ENCODE results near the gene ERF.

The ERF gene

GRCh38 chr19:42254850-42255765 lies at the start of gene ERF:
TSS of gene ERF (minus strand) at chr19:42255128. CDS start at chr19:42254999, 129 bp downstream.
- ATAC-seq = peak; percentile 84
- Mint-ChIP-seq H3K4me1 (peaks cover 37% of the 10 kb centered on the region), H3K9me3 (no peaks in the 10 kb centered on the region), H3K4me3 (peak within 1 kb of the TSS; percentile 81 to 86), H3K27ac (peak within 1 kb of the TSS; percentile 85 to 96), H3K27me3 (no peaks in the 10 kb centered on the region)
- DNase-seq = peak; percentile 93 to 96

GRCh38 chr19:42303876-42304275 lies 48.9 kb upstream of the ERF start:
- no peak for DNase-seq
- H3K9me3 Mint-ChIP-seq = no peaks in the 10 kb centered on the region
- ATAC-seq = no peak
- H3K27me3 Mint-ChIP-seq = no peaks in the 10 kb centered on the region
- no peak overlapping the region for H3K4me3 Mint-ChIP-seq
- H3K27ac Mint-ChIP-seq = peak overlapping the region in 1 of 2 donors; percentile 5
- H3K4me1 Mint-ChIP-seq = peaks cover 29% of the 10 kb centered on the region

- ATAC-seq (no peak), DNase-seq (no peak)
- H3K27me3 Mint-ChIP-seq = no peaks in the 10 kb centered on the region
- H3K27ac Mint-ChIP-seq = peak overlapping the region in 1 of 2 donors; percentile 77
- H3K4me3 Mint-ChIP-seq = peak overlapping the region; percentile 92 to 98
- no peaks in the 10 kb centered on the region for H3K9me3 Mint-ChIP-seq
- peaks cover 29% of the 10 kb centered on the region for H3K4me1 Mint-ChIP-seq
These were observed 48.2 kb upstream of the ERF start for GRCh38 chr19:42303101-42303464.

- Mint-ChIP-seq H3K27me3 (no peaks in the 10 kb centered on the region), H3K4me1 (peaks cover 29% of the 10 kb centered on the region), H3K27ac (peak within 1 kb of the TSS; percentile 77 to 92), H3K4me3 (peak within 1 kb of the TSS; percentile 92 to 98), H3K9me3 (no peaks in the 10 kb centered on the region)
- DNase-seq (no peak), ATAC-seq (peak; percentile 45)
These were observed 46.8 kb upstream of the ERF start, which contains the start of gene PRR19 for GRCh38 chr19:42301646-42302203. TSS of gene PRR19 (plus strand) at chr19:42302132. CDS start at chr19:42309585, 7,453 bp downstream.

- DNase-seq (no peak), ATAC-seq (no peak)
- no peaks in the 10 kb centered on the region for H3K9me3 Mint-ChIP-seq
- no peaks in the 10 kb centered on the region for H3K27me3 Mint-ChIP-seq
- H3K27ac Mint-ChIP-seq = peak overlapping the region in 1 of 2 donors; percentile 13
- H3K4me1 Mint-ChIP-seq = peaks cover 18% of the 10 kb centered on the region
- no peak overlapping the region for H3K4me3 Mint-ChIP-seq
These were observed 42.1 kb upstream of the ERF start for GRCh38 chr19:42297039-42297438.

- peak; percentile 86 for DNase-seq
- peak overlapping the region in 1 of 2 donors; percentile 76 for H3K27ac Mint-ChIP-seq
- H3K27me3 Mint-ChIP-seq = no peaks in the 10 kb centered on the region
- no peak overlapping the region for H3K4me3 Mint-ChIP-seq
- H3K4me1 Mint-ChIP-seq = peaks cover 16% of the 10 kb centered on the region
- no peaks in the 10 kb centered on the region for H3K9me3 Mint-ChIP-seq
- ATAC-seq = peak; percentile 84
These were observed 41.0 kb upstream of the ERF start for GRCh38 chr19:42295831-42296525.

- peak overlapping the region in 1 of 2 donors; percentile 76 for H3K27ac Mint-ChIP-seq
- ATAC-seq (no peak), DNase-seq (no peak)
- peaks cover 15% of the 10 kb centered on the region for H3K4me1 Mint-ChIP-seq
- H3K4me3 Mint-ChIP-seq = no peak overlapping the region
- no peaks in the 10 kb centered on the region for H3K9me3 Mint-ChIP-seq
- H3K27me3 Mint-ChIP-seq = no peaks in the 10 kb centered on the region
These were observed 40.4 kb upstream of the ERF start for GRCh38 chr19:42295342-42295741.

GRCh38 chr19:42294471-42295137 lies 39.7 kb upstream of the ERF start:
- no peak for ATAC-seq
- no peak for DNase-seq
- Mint-ChIP-seq H3K4me3 (no peak overlapping the region), H3K27ac (no peak overlapping the region), H3K4me1 (peaks cover 15% of the 10 kb centered on the region), H3K9me3 (no peaks in the 10 kb centered on the region), H3K27me3 (no peaks in the 10 kb centered on the region)

GRCh38 chr19:42293948-42294347 lies 39.0 kb upstream of the ERF start:
- DNase-seq = no peak
- H3K4me3 Mint-ChIP-seq = no peak overlapping the region
- no peak for ATAC-seq
- H3K9me3 Mint-ChIP-seq = no peaks in the 10 kb centered on the region
- H3K27me3 Mint-ChIP-seq = no peaks in the 10 kb centered on the region
- H3K4me1 Mint-ChIP-seq = peaks cover 15% of the 10 kb centered on the region
- peak overlapping the region in 1 of 2 donors; percentile 3 for H3K27ac Mint-ChIP-seq

GRCh38 chr19:42293540-42293939 lies 38.6 kb upstream of the ERF start:
- no peaks in the 10 kb centered on the region for H3K27me3 Mint-ChIP-seq
- H3K27ac Mint-ChIP-seq = peak overlapping the region in 1 of 2 donors; percentile 89
- no peak overlapping the region for H3K4me3 Mint-ChIP-seq
- ATAC-seq (no peak), DNase-seq (no peak)
- peaks cover 16% of the 10 kb centered on the region for H3K4me1 Mint-ChIP-seq
- no peaks in the 10 kb centered on the region for H3K9me3 Mint-ChIP-seq

- DNase-seq (no peak), ATAC-seq (no peak)
- H3K4me3 Mint-ChIP-seq = no peak overlapping the region
- peaks cover 20% of the 10 kb centered on the region for H3K4me1 Mint-ChIP-seq
- no peak overlapping the region for H3K27ac Mint-ChIP-seq
- H3K27me3 Mint-ChIP-seq = no peaks in the 10 kb centered on the region
- no peaks in the 10 kb centered on the region for H3K9me3 Mint-ChIP-seq
These were observed 38.0 kb upstream of the ERF start for GRCh38 chr19:42292963-42293362.

GRCh38 chr19:42292042-42292960 lies 37.4 kb upstream of the ERF start:
- H3K4me1 Mint-ChIP-seq = peaks cover 20% of the 10 kb centered on the region
- ATAC-seq (no peak), DNase-seq (no peak)
- H3K27ac Mint-ChIP-seq = peak overlapping the region in 1 of 2 donors; percentile 48
- H3K27me3 Mint-ChIP-seq = no peaks in the 10 kb centered on the region
- no peaks in the 10 kb centered on the region for H3K9me3 Mint-ChIP-seq
- no peak overlapping the region for H3K4me3 Mint-ChIP-seq

GRCh38 chr19:42291435-42291810 lies 36.5 kb upstream of the ERF start:
- no peak overlapping the region for H3K4me3 Mint-ChIP-seq
- DNase-seq (no peak), ATAC-seq (no peak)
- H3K27me3 Mint-ChIP-seq = no peaks in the 10 kb centered on the region
- H3K27ac Mint-ChIP-seq = peak overlapping the region in 1 of 2 donors; percentile 35
- peaks cover 20% of the 10 kb centered on the region for H3K4me1 Mint-ChIP-seq
- H3K9me3 Mint-ChIP-seq = no peaks in the 10 kb centered on the region

Measured in stimulated activated naive CD8-positive, alpha-beta T cell treated with anti-CD3 and anti-CD28 coated beads, Interleukin-15, amount 100 ng/mL, for 72 hours (primary cell).